ENCODE data around the gene DRG2. TPM values are rescaled to one million over a fixed set of nuclear protein-coding genes. Genes with fewer than 3 reads are reported as not detected.

Gene DRG2
- total and polyA plus RNA-seq, 2 of the 8 experiments (the other 6 are each of a cell fraction or from before 2014, with no cell fraction given), result 44.6 to 47.8 TPM

DNA sequence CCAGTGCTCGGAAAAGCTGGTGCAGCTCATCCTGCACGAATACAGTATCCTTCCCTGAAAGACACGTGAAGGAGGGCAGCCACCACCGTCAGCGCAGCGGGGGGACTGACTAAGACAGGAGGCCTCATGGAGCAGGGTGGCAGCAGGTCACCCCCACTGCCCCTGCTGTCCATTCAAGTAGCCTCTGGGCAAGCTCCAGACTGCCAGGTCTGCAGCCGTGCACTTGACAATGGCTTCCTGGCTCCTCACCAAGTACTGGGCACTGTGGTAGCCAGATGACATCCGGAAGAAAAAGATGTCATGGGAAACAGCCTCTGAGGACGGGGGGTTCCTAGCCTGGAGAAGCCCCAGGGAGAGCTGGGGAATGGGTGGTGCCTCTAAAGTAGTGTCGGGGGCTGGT is 12.9 kb downstream of the DRG2 start:
- Histone ChIP-seq H3K79me2 (ENCODE audit: control insufficient read depth in 1 of 2, insufficient read depth in 2 of 2, low read length in 2 of 2) (no peaks in the 10 kb centered on the region), H3K9ac (replicated peaks in 1 of 4; ENCODE audit: extremely low read depth in 1 of 4, low read depth in 3 of 4, low read length in 3 of 4) (no peak overlapping the region), H3K27me3 (replicated peaks in 1 of 4; ENCODE audit: control insufficient read depth in 3 of 4, extremely low read depth in 1 of 4, insufficient read depth in 3 of 4, low read length in 3 of 4) (no peaks in the 10 kb centered on the region), H4K5ac (ENCODE audit: insufficient read length, low read depth, low read length) (no peak overlapping the region), H2BK15ac (ENCODE audit: low read length) (no peak overlapping the region), H3K18ac (ENCODE audit: extremely low read depth, low read length) (no peak overlapping the region), H3K27ac (ENCODE audit: low read depth, low read length) (no peak overlapping the region), H3K14ac (ENCODE audit: insufficient read length) (no peak overlapping the region), H2BK120ac (replicated peaks; ENCODE audit: low read depth, low read length) (no peak overlapping the region), H3K36me3 (ENCODE audit: control insufficient read depth in 2 of 4, insufficient read depth in 4 of 4, low read length in 3 of 4) (peaks cover 10 to 49% (median 34%) of the 10 kb centered on the region in 4 experiments; a peak in 7 of 8 replicates), H2BK12ac (ENCODE audit: low read depth, low read length) (no peak overlapping the region), H3K79me1 (ENCODE audit: low read depth, low read length) (no peaks in the 10 kb centered on the region), H3K4me1 (replicated peaks in 1 of 4; ENCODE audit: control insufficient read depth in 3 of 4, insufficient read depth in 4 of 4, low read length in 3 of 4) (no peaks in the 10 kb centered on the region), H3K4me3 (ENCODE audit: extremely low read depth in 1 of 4, insufficient read depth in 2 of 4, low read depth in 3 of 4, low read length in 4 of 4) (no peak overlapping the region), H4K91ac (replicated peaks; ENCODE audit: insufficient read length, low read length) (no peak overlapping the region), H3K4me2 (ENCODE audit: insufficient read depth in 1 of 2, low read depth in 2 of 2, low read length in 2 of 2) (no peak overlapping the region), H4K8ac (ENCODE audit: extremely low read depth, insufficient read depth, low read length) (no peak overlapping the region), H4K20me1 (replicated peaks in 1 of 2; ENCODE audit: control insufficient read depth in 1 of 2, insufficient read depth in 2 of 2, low read length in 2 of 2) (peaks cover 10% of the 10 kb centered on the region in 2 experiments), H2AFZ (ENCODE audit: low read length) (no peak overlapping the region), H3K56ac (replicated peaks; ENCODE audit: insufficient read length, low read depth, low read length) (no peak overlapping the region), H2BK5ac (ENCODE audit: low read depth, low read length) (no peak overlapping the region), H3K4ac (replicated peaks; ENCODE audit: insufficient read length, low read depth, low read length) (no peak overlapping the region), H2BK20ac (ENCODE audit: low read length) (no peak overlapping the region), H3K23me2 (ENCODE audit: low read depth, low read length) (no peaks in the 10 kb centered on the region), H3K23ac (ENCODE audit: insufficient read length) (no peak overlapping the region), H3K9me3 (ENCODE audit: insufficient read depth in 2 of 2, low read depth in 1 of 2, low read length in 1 of 2) (no peaks in the 10 kb centered on the region), H2AK5ac (ENCODE audit: low read depth, low read length) (no peak overlapping the region)
- ChIA-PET POLR2A (ENCODE audit: partially characterized antibody) (interaction anchor here (0.7 to 3.7 kb wide), 5 partner anchors 9 to 116 kb away, joined by 3 to 34 read pairs (median 4); partner anchors contain the start of gene MYO15A), CTCF (ENCODE audit: partially characterized antibody) (interaction anchor here (0.5 to 1.8 kb wide), 3 partner anchors 9 to 368 kb away, joined by 3 to 6 read pairs (median 3); no protein-coding TSS in a partner anchor)
- DNase-seq (ENCODE audit: low read depth in 1 of 2, low spot score in 2 of 2) (no peak), FAIRE-seq (no peak)
- 88% methylated on average over 10 of the region's 10 CpGs; no CpG with 5 or more reads in 1 of the 2 experiments for WGBS, 2 experiments (ENCODE audit: extremely low coverage in 1 of 2, insufficient coverage in 1 of 2, insufficient read length in 1 of 2, insufficient replicate concordance in 2 of 2, low coverage in 1 of 2, low lambda C conversion rate in 2 of 2, missing lambda C conversion rate in 1 of 2)
- TF ChIP-seq RXRA (IDR thresholded peaks at IDR 0.05; ENCODE audit: insufficient read depth, low read depth, low read length) (no peak), PHF8 (conservative IDR thresholded peaks at IDR 0.05; ENCODE audit: low read depth, low read length) (no peak), POU5F1 (IDR thresholded peaks at IDR 0.05; ENCODE audit: low read depth, low read length) (no peak), TCF12 (IDR thresholded peaks at IDR 0.05; ENCODE audit: low read depth, low read length) (no peak), SAP30 (IDR thresholded peaks at IDR 0.05; ENCODE audit: insufficient read depth, insufficient replicate concordance, low read length) (no peak), ZNF274 (IDR thresholded peaks at IDR 0.05; ENCODE audit: borderline replicate concordance, extremely low read depth, low read length) (no peak)
